GM12878 (cell line): ENCODE measurements around the gene ABHD2. TPM values are rescaled to one million over a fixed set of nuclear protein-coding genes. Genes with fewer than 3 reads are reported as not detected.

Source experiments
- ATAC-seq: fragments of 200-7000 bp; cut with Tn5 transposase; 3 replicates; pipeline ENCODE4 v1.9.1; 2020; ENCODE audit warnings: mild to moderate bottlenecking, moderate library complexity
- BruUV-seq: library from RNA; stranded (reverse); fragments of 400-500 nt; replicated peaks from 2 replicates; lab custom pipeline; 2021; lab: Mats Ljungman, UMichigan
- CTCF ChIA-PET: fragments of 300-600 bp; sonication (Branson Sonifier 250); formaldehyde crosslinking; extraction: SDS; loops from one replicate; lab custom pipeline; 2021; ENCODE audit warnings: inconsistent platforms; lab: Yijun Ruan, JAX
- POLR2A ChIA-PET: fragments of 350-600 bp; formaldehyde crosslinking; extraction: SDS; loops from one replicate; lab custom pipeline; 2021; ENCODE audit warnings: inconsistent platforms; lab: Charles Lee
- RAD21 ChIA-PET: fragments of 300-600 bp; sonication (Branson Sonifier 250); formaldehyde crosslinking; loops from one replicate; lab custom pipeline; 2023; ENCODE audit warnings: antibody characterized with exemption; ENCODE audit not compliant: unreplicated experiment; lab: Charles Lee
- SMC1A ChIA-PET: fragments of 300-600 bp; sonication (Branson Sonifier 250); formaldehyde crosslinking; loops from one replicate; lab custom pipeline; 2023; ENCODE audit not compliant: unreplicated experiment, uncharacterized antibody; lab: Charles Lee
- DNase-seq: peaks from one replicate; pipeline ENCODE4 v3.0.0-alpha.2; 2011; ENCODE audit warnings: low read depth, low spot score
- FAIRE-seq: peaks from 3 replicates; lab custom pipeline; 2011; peaks lifted over from hg19 to GRCh38; lab: Jason Lieb, UNC
- H2AFZ ChIP-seq: 2 replicates; pipeline ENCODE4 v1.6.0; 2011; ENCODE audit warnings: low read depth, low read length, control low read depth; ENCODE audit not compliant: control insufficient read depth
- H3K27ac ChIP-seq: 2 replicates; pipeline ENCODE4 v1.5.1; 2011; ENCODE audit warnings: control low read depth; ENCODE audit not compliant: control insufficient read depth, insufficient read depth
- H3K27me3 ChIP-seq, 2 experiments: replicated peaks in 1 of 2; 2 replicates each; pipeline versions ENCODE4 v1.6.0 to v1.6.1; 2011; ENCODE audit warnings: low read length in 1 of 2; ENCODE audit not compliant: control insufficient read depth in 2 of 2, insufficient read depth in 2 of 2
- H3K36me3 ChIP-seq, 2 experiments: 2 replicates each; pipeline ENCODE4 v1.5.1; 2011; ENCODE audit warnings: low read length in 1 of 2; ENCODE audit not compliant: control insufficient read depth in 2 of 2, insufficient read depth in 2 of 2
- H3K4me1 ChIP-seq: 2 replicates; pipeline ENCODE4 v1.6.1; 2011; ENCODE audit warnings: mild to moderate bottlenecking, low read length, moderate library complexity, mixed read lengths; ENCODE audit not compliant: control insufficient read depth, insufficient read depth
- H3K4me2 ChIP-seq: 2 replicates; pipeline ENCODE4 v1.6.0; 2011; ENCODE audit warnings: control low read depth; ENCODE audit not compliant: control insufficient read depth, insufficient read depth
- H3K4me3 ChIP-seq: fragments of 200-600 bp; sonication (generic); 2 replicates; pipeline ENCODE4 v1.5.1; 2016
- H3K79me2 ChIP-seq: 2 replicates; pipeline ENCODE4 v1.6.0; 2011; ENCODE audit warnings: low read length; ENCODE audit not compliant: control insufficient read depth, insufficient read depth
- H3K9ac ChIP-seq: 2 replicates; pipeline ENCODE4 v1.8.0; 2011; ENCODE audit warnings: low read length, control low read depth, mixed read lengths; ENCODE audit not compliant: control insufficient read depth, insufficient read depth
- H3K9me3 ChIP-seq: replicated peaks from 3 replicates; pipeline ENCODE4 v1.5.1; 2011; ENCODE audit warnings: mild to moderate bottlenecking, low read length; ENCODE audit not compliant: control insufficient read depth, insufficient read depth
- H4K20me1 ChIP-seq: 2 replicates; pipeline ENCODE4 v1.6.0; 2011; ENCODE audit not compliant: control insufficient read depth, insufficient read depth
- HDAC6 ChIP-seq: fragments of 200-600 bp; sonication (generic); IDR thresholded peaks from one replicate; pipeline ENCODE4 v1.8.0; 2017; ENCODE audit warnings: antibody characterized with exemption; ENCODE audit not compliant: unreplicated experiment
- NFIC ChIP-seq: IDR thresholded peaks from 2 replicates; pipeline ENCODE4 v1.6.1; 2012; ENCODE audit warnings: low read depth, mild to moderate bottlenecking, inconsistent platforms, low read length, moderate library complexity
- ZNF592 ChIP-seq: fragments of 450-650 bp; IDR thresholded peaks from 2 replicates; pipeline ENCODE4 v1.6.1; 2017; ENCODE audit warnings: mild to moderate bottlenecking, moderate library complexity
- WGBS: methylation state at CpG from one replicate; pipeline ENCODE4 v1.1.6; 2016; ENCODE audit warnings: low lambda C conversion rate; ENCODE audit not compliant: insufficient replicate concordance, insufficient coverage; ENCODE audit errors: missing lambda C conversion rate; 5-methylcytosine and 5-hydroxymethylcytosine counted together
- in situ Hi-C: fragments of 300-500 bp; cut with MboI; formaldehyde crosslinking; loops from 9 replicates; pipeline ENCODE4 v1.14.3; 2018; ENCODE audit warnings: mixed read lengths
- intact Hi-C: fragments of 100-400 bp; cut with micrococcal nuclease; formaldehyde crosslinking; loops from one replicate; pipeline ENCODE4 v1.14.2; 2022; ENCODE audit not compliant: unreplicated experiment
- polyA plus RNA-seq, 11 experiments: library from polyadenylated mRNA; depleted of rRNA in 4 of 11; unstranded in 6 of 11; stranded (reverse) in 5 of 11; fragments of >200 nt; fragmentation: Nextera tagmentation in 4 of 11; fragmentation: Illumina TruSeq in 1 of 11; extraction: Ambion mirVana in 4 of 11; extraction: Trizol in 1 of 11; gene quantifications; 1 replicate in 1 of 11; 2 replicates in 10 of 11; pipeline versions ENCODE4 v1.2.1 to v1.2.3, GENCODE V29; 2011 to 2016; ENCODE audit warnings: inconsistent platforms in 2 of 11, missing spikeins in 2 of 11, low read depth in 1 of 11
- total RNA-seq, 4 experiments: library from RNA; depleted of rRNA in 3 of 4; stranded (reverse); fragments of >200 nt in 3 of 4; fragmentation: Illumina TruSeq in 1 of 4; extraction: Trizol in 1 of 4; gene quantifications; 2 replicates each; pipeline versions ENCODE4 v1.2.1 to v1.2.3, GENCODE V29; 2013 to 2021
- TF ChIP-seq, protein P1 (sequence below): fragments of 450-650 bp; formaldehyde crosslinking; IDR thresholded peaks from 2 replicates; pipeline ENCODE4 v1.4.0; 2020; ENCODE audit warnings: mild to moderate bottlenecking, moderate library complexity

ABHD2 gene
- total and polyA plus RNA-seq, 10 of the 15 experiments (the other 5 are each of a cell fraction or from before 2014, with no cell fraction given) = 1.2 to 33.6 (median 20.4) TPM

DNA sequence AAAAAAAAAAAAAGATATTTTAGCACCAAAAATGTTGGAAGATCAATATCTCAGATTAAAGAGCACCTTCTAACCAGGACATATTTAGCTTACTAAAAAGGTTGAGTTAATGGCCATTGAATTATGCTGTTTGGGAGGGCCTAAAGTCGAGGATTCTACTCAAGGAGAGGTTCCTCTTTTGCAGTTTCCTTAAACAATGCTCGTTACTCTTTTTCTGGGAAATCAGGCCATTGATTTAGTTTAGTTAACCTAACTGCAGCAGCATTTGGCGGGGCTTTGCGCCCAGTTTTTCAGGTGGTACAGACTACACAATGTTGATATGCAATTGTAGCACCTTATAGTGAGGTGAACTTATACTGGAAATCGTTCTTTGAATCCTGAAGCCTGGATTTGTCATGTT lies 6.8 kb downstream of the ABHD2 start:
- no peak overlapping the region for H3K4me2 ChIP-seq
- TF ChIP-seq ZNF592 (no peak), NFIC (no peak), HDAC6 (no peak)
- TF ChIP-seq, protein P1, sequence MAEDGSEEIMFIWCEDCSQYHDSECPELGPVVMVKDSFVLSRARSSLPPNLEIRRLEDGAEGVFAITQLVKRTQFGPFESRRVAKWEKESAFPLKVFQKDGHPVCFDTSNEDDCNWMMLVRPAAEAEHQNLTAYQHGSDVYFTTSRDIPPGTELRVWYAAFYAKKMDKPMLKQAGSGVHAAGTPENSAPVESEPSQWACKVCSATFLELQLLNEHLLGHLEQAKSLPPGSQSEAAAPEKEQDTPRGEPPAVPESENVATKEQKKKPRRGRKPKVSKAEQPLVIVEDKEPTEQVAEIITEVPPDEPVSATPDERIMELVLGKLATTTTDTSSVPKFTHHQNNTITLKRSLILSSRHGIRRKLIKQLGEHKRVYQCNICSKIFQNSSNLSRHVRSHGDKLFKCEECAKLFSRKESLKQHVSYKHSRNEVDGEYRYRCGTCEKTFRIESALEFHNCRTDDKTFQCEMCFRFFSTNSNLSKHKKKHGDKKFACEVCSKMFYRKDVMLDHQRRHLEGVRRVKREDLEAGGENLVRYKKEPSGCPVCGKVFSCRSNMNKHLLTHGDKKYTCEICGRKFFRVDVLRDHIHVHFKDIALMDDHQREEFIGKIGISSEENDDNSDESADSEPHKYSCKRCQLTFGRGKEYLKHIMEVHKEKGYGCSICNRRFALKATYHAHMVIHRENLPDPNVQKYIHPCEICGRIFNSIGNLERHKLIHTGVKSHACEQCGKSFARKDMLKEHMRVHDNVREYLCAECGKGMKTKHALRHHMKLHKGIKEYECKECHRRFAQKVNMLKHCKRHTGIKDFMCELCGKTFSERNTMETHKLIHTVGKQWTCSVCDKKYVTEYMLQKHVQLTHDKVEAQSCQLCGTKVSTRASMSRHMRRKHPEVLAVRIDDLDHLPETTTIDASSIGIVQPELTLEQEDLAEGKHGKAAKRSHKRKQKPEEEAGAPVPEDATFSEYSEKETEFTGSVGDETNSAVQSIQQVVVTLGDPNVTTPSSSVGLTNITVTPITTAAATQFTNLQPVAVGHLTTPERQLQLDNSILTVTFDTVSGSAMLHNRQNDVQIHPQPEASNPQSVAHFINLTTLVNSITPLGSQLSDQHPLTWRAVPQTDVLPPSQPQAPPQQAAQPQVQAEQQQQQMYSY = no peak
- H3K36me3 ChIP-seq = no peaks in the 10 kb centered on the region; a peak in 1 of 4 replicates
- no peak overlapping the region for H3K4me3 ChIP-seq
- SMC1A ChIA-PET = interaction anchor here (9.6 to 9.8 kb wide), 2 partner anchors 17 to 35 kb away, joined by 109 to 123 read pairs; no protein-coding TSS in a partner anchor
- CTCF ChIA-PET = interaction anchor here (1.1 to 1.5 kb wide), 3 partner anchors 9 to 37 kb away, joined by 3 to 4 read pairs (median 4); no protein-coding TSS in a partner anchor
- ATAC-seq (no peak), DNase-seq (no peak), FAIRE-seq (no peak)
- H3K9me3 ChIP-seq = no peaks in the 10 kb centered on the region
- no peak overlapping the region for H2AFZ ChIP-seq
- intact Hi-C loops (no loop called here), in situ Hi-C loops (no loop called here)
- H3K27me3 ChIP-seq = no peaks in the 10 kb centered on the region
- RAD21 ChIA-PET = no interaction called here
- no peak overlapping the region for H3K27ac ChIP-seq
- H4K20me1 ChIP-seq = no peaks in the 10 kb centered on the region
- 90% methylated on average over 5 of the region's 5 CpGs for WGBS
- BruUV-seq = no TSS peak
- H3K79me2 ChIP-seq = peaks cover 31% of the 10 kb centered on the region
- POLR2A ChIA-PET = interaction anchor here (0.6 kb wide), 1 partner anchor 26 kb away, joined by 3 read pairs; no protein-coding TSS in a partner anchor
- H3K4me1 ChIP-seq = no peaks in the 10 kb centered on the region
- no peak overlapping the region for H3K9ac ChIP-seq
